HepG2 (cell line): Measurements from ENCODE around the gene TNNT1. TPM values are rescaled to one million over a fixed set of nuclear protein-coding genes. Genes with fewer than 3 reads are reported as not detected.

Experiments used
- ATAC-seq: fragments of 200-7000 bp; cut with Tn5 transposase; 3 replicates; pipeline ENCODE4 v1.9.1; 2020; ENCODE audit warnings: mild to moderate bottlenecking, moderate library complexity
- BruUV-seq: library from RNA; stranded (reverse); fragments of 400-500 nt; replicated peaks from 2 replicates; lab custom pipeline; 2021; lab: Mats Ljungman, UMichigan
- CTCF ChIA-PET: fragments of 300-600 bp; formaldehyde crosslinking; extraction: SDS; loops from one replicate; lab custom pipeline; 2021; ENCODE audit warnings: low total read pairs, inconsistent platforms, low intra/inter-chr PET ratio; lab: Yijun Ruan, JAX
- POLR2A ChIA-PET: fragments of 350-600 bp; sonication (Branson Sonifier 250); formaldehyde crosslinking; loops from one replicate; lab custom pipeline; 2020; ENCODE audit warnings: antibody characterized with exemption, inconsistent platforms; lab: Yijun Ruan, JAX
- DNase-seq: peaks from one replicate; pipeline ENCODE4 v3.0.0-alpha.2; 2015; ENCODE audit warnings: low spot score
- FAIRE-seq: peaks from 3 replicates; lab custom pipeline; 2011; peaks lifted over from hg19 to GRCh38; lab: Jason Lieb, UNC
- H2AFZ ChIP-seq: one replicate; pipeline ENCODE4 v1.6.1; 2011; ENCODE audit warnings: low read length, inconsistent platforms
- H3K27ac ChIP-seq: fragments of 300-600 bp; 3 replicates; pipeline ENCODE4 v1.8.0; 2011; ENCODE audit warnings: mixed run types, mild to moderate bottlenecking, mixed read lengths, low read length, inconsistent platforms; ENCODE audit not compliant: insufficient read depth; ENCODE audit errors: extremely low read length
- H3K27me3 ChIP-seq, 2 experiments: fragments of 200-600 bp in 1 of 2; 2 replicates in 1 of 2; 3 replicates in 1 of 2; pipeline versions ENCODE4 v1.6.0 to v1.8.0; 2011; ENCODE audit warnings: low read length in 2 of 2, mild to moderate bottlenecking in 2 of 2, moderate library complexity in 2 of 2, inconsistent platforms in 1 of 2; ENCODE audit not compliant: insufficient read depth in 2 of 2, control insufficient read depth in 1 of 2
- H3K36me3 ChIP-seq, 2 experiments: fragments of 200-600 bp in 1 of 2; replicated peaks in 1 of 2; 2 replicates in 1 of 2; 3 replicates in 1 of 2; pipeline versions ENCODE4 v1.5.1 to v1.8.0; 2011; ENCODE audit warnings: low read length in 2 of 2, inconsistent platforms in 1 of 2; ENCODE audit not compliant: insufficient read depth in 2 of 2, control insufficient read depth in 1 of 2
- H3K4me1 ChIP-seq: 2 replicates; pipeline ENCODE4 v1.5.1; 2012; ENCODE audit warnings: low read length, inconsistent platforms; ENCODE audit not compliant: insufficient read depth
- H3K4me2 ChIP-seq: 2 replicates; pipeline ENCODE4 v1.6.0; 2011; ENCODE audit warnings: low read depth, low read length, inconsistent platforms
- H3K4me3 ChIP-seq, 3 experiments: fragments of 200-600 bp in 1 of 3; sonication (generic), shearing (Covaris generic) in 1 of 3; replicated peaks in 1 of 3; 2 replicates each; pipeline ENCODE4 v1.5.1; 2011 to 2016; ENCODE audit warnings: low read length in 3 of 3, inconsistent platforms in 2 of 3, low read depth in 2 of 3, mild to moderate bottlenecking in 2 of 3, control low read depth in 1 of 3, mixed read lengths in 1 of 3; ENCODE audit not compliant: insufficient read depth in 1 of 3
- H3K79me2 ChIP-seq: one replicate; pipeline ENCODE4 v1.6.1; 2011; ENCODE audit warnings: low read length, inconsistent platforms; ENCODE audit not compliant: insufficient read depth
- H3K9ac ChIP-seq: 2 replicates; pipeline ENCODE4 v1.6.0; 2011; ENCODE audit warnings: mild to moderate bottlenecking, low read depth, low read length, inconsistent platforms; ENCODE audit not compliant: insufficient read depth
- H3K9me3 ChIP-seq: 2 replicates; pipeline ENCODE4 v1.5.1; 2012; ENCODE audit warnings: mild to moderate bottlenecking, low read length
- H4K20me1 ChIP-seq: 2 replicates; pipeline ENCODE4 v1.6.0; 2011; ENCODE audit warnings: inconsistent platforms, mild to moderate bottlenecking, low read length, moderate library complexity; ENCODE audit not compliant: insufficient read depth
- HHEX ChIP-seq: IDR thresholded peaks from 2 replicates; pipeline ENCODE4 v1.6.1; 2016; ENCODE audit warnings: control low read depth
- PHF8 ChIP-seq: sonication (generic); formaldehyde crosslinking; IDR thresholded peaks from 2 replicates; pipeline ENCODE4 v1.5.0; 2020; ENCODE audit warnings: missing genetic modification reagents
- SYNCRIP ChIP-seq: fragments of 200-400 bp; formaldehyde crosslinking; IDR thresholded peaks from 2 replicates; pipeline ENCODE4 v1.6.1; 2018; ENCODE audit warnings: mild to moderate bottlenecking, low read depth, low read length; ENCODE audit not compliant: insufficient read depth
- ZSCAN30 ChIP-seq: sonication (generic); formaldehyde crosslinking; IDR thresholded peaks from 2 replicates; pipeline ENCODE4 v1.5.0; 2020; ENCODE audit warnings: mild to moderate bottlenecking, missing genetic modification reagents
- WGBS: methylation state at CpG from one replicate; pipeline ENCODE4 v1.1.6; 2017; ENCODE audit warnings: low lambda C conversion rate; 5-methylcytosine and 5-hydroxymethylcytosine counted together
- in situ Hi-C: cut with HindIII; loops from 2 replicates; pipeline ENCODE4 v1.10.0; 2017; ENCODE audit warnings: low pct_unique_long_range_greater_than_20kb; ENCODE audit not compliant: extremely low pct_ligation_motif_present
- intact Hi-C: fragments of 100-400 bp; cut with micrococcal nuclease; formaldehyde crosslinking; loops from one replicate; pipeline ENCODE4 v1.10.0; 2022; ENCODE audit not compliant: unreplicated experiment
- polyA plus RNA-seq, 8 experiments: library from polyadenylated mRNA; depleted of rRNA in 3 of 8; stranded (reverse) in 7 of 8; unstranded in 1 of 8; fragments of >200 nt; fragmentation: Illumina TruSeq in 4 of 8; extraction: Trizol in 4 of 8; gene quantifications; 2 replicates each; pipeline versions ENCODE4 v1.2.1 to v1.2.3, GENCODE V29; 2011 to 2016; ENCODE audit warnings: low read depth in 4 of 8, missing spikeins in 1 of 8, mixed read lengths in 1 of 8; ENCODE audit not compliant: insufficient read depth in 1 of 8
- total RNA-seq, 5 experiments: library from RNA; depleted of rRNA; stranded (reverse); fragments of >200 nt; fragmentation: Illumina TruSeq; extraction: Trizol; gene quantifications; 2 replicates each; pipeline ENCODE4 v1.2.3, GENCODE V29; 2016; ENCODE audit warnings: low read depth in 1 of 5
- TF ChIP-seq, protein P1 (sequence below): fragments of 450-650 bp; IDR thresholded peaks from 2 replicates; pipeline ENCODE4 v1.6.1; 2016

The TNNT1 gene
- total and polyA plus RNA-seq, 2 of the 13 experiments (the other 11 are each of a cell fraction or from before 2014, with no cell fraction given) = 1.3 to 2.4 TPM

DNA sequence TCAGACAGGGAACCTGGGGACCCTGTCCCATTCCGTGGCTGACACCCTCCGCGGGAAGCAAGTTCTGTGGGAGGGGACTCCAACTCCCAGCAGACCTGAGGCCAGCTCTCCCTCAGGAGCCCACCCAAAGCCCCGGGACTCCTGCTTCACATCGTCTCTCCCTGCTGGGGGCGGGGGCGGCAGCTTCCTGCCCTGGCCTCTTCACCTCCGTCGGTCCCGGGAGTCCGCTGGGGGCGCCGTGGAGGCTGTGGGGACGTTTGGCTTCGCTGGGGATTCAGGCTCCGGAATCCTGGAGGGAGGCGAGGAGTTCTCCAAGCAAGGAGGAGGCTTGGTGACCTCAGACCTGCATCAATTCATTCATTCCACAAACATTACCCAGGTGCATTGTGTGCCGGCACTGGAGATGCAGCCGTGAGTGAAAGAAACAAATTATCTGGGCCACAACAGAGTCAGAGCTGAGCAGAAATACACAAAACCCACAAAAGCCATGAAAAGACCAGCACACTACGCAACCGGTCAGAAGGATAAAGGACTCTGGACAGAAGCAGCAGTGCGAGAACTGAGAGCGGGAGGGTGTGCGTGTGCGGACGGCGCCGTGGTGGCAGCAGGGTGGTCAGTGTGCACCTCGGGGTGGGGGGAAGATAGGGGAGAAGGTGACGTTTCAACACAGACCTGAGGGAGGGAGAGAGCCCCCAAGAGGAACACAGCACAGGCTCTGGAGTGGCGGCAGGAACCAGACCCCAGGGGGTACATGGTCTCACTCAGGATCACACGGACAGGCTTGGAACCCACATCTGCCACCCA lies 54.3 kb downstream of the TNNT1 start:
- ChIA-PET POLR2A (no interaction called here), CTCF (no interaction called here)
- Histone ChIP-seq H3K4me2 (no peak overlapping the region), H3K27ac (no peak overlapping the region), H3K36me3 (peaks cover 3 to 15% of the 10 kb centered on the region in 2 experiments; a peak in 4 of 5 replicates), H3K79me2 (no peaks in the 10 kb centered on the region), H2AFZ (no peak overlapping the region), H3K27me3 (no peaks in the 10 kb centered on the region), H3K4me3 (no peak overlapping the region), H4K20me1 (no peaks in the 10 kb centered on the region), H3K9me3 (no peaks in the 10 kb centered on the region), H3K9ac (no peak overlapping the region), H3K4me1 (peaks cover 6% of the 10 kb centered on the region)
- 94% methylated on average over 19 of the region's 32 CpGs for WGBS
- no peak for ATAC-seq
- in situ Hi-C loops = no loop called here
- TF ChIP-seq SYNCRIP = no peak
- no peak for TF ChIP-seq ZSCAN30
- no peak for TF ChIP-seq HHEX (CRISPR knock-in tag)
- TF ChIP-seq, protein P1, sequence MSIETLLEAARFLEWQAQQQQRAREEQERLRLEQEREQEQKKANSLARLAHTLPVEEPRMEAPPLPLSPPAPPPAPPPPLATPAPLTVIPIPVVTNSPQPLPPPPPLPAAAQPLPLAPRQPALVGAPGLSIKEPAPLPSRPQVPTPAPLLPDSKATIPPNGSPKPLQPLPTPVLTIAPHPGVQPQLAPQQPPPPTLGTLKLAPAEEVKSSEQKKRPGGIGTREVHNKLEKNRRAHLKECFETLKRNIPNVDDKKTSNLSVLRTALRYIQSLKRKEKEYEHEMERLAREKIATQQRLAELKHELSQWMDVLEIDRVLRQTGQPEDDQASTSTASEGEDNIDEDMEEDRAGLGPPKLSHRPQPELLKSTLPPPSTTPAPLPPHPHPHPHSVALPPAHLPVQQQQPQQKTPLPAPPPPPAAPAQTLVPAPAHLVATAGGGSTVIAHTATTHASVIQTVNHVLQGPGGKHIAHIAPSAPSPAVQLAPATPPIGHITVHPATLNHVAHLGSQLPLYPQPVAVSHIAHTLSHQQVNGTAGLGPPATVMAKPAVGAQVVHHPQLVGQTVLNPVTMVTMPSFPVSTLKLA = no peak
- no peak for TF ChIP-seq PHF8 (CRISPR knock-in tag)
- FAIRE-seq = no peak
- no TSS peak for BruUV-seq
- no peak for DNase-seq
- intact Hi-C loops = no loop called here
